ENCODE results near the gene NAA38. TPM values are rescaled to one million over a fixed set of nuclear protein-coding genes. Genes with fewer than 3 reads are reported as not detected.

The NAA38 gene
- total RNA-seq, 1 experiment from 2014 or later = 103 TPM

- no peaks in the 10 kb centered on the region for H4K20me1 ChIP-seq (ENCODE audit: insufficient read depth)
- POLR2A ChIA-PET = interaction anchor here (1.4 to 3.7 kb wide), 5 partner anchors 8 to 157 kb away, joined by 5 to 45 read pairs (median 7); partner anchors contain the start of genes CYB5D1, KDM6B, NAA38 and TP53
- H3K79me2 ChIP-seq (ENCODE audit: insufficient read depth, low read length) = peaks cover 61% of the 10 kb centered on the region
These were observed 13.6 kb downstream of the NAA38 start for GRCh38 chr17:7843536-7844291.

More at GRCh38 chr17:7843536-7844291, 13.6 kb downstream of the NAA38 start:
- TF ChIP-seq EZH2 (IDR thresholded peaks at IDR 0.05) (no peak), EGR1 (IDR thresholded peaks at IDR 0.05; ENCODE audit: low read depth) (no peak), FOSL1 (IDR thresholded peaks at IDR 0.05; ENCODE audit: low read depth) (no peak), ZBTB33 (IDR thresholded peaks at IDR 0.05; ENCODE audit: extremely low read depth, insufficient replicate concordance, low read length) (peak; percentile 6), POLR2A (IDR thresholded peaks at IDR 0.05; ENCODE audit: borderline replicate concordance, extremely low read depth, insufficient read depth, insufficient read length) (no peak), YY1 (IDR thresholded peaks at IDR 0.05; ENCODE audit: extremely low read depth, insufficient replicate concordance, low read depth, low read length) (no peak), JUND (IDR thresholded peaks at IDR 0.05) (no peak), ELF1 (IDR thresholded peaks at IDR 0.05; ENCODE audit: borderline replicate concordance, low read depth) (no peak), TCF7L2 (IDR thresholded peaks at IDR 0.05; ENCODE audit: borderline replicate concordance, extremely low read depth, insufficient read depth, insufficient read length) (peak; percentile 85), ZNF274 (IDR thresholded peaks at IDR 0.05; ENCODE audit: low read depth, low read length) (no peak), SIN3A (IDR thresholded peaks at IDR 0.05; ENCODE audit: low read depth) (no peak), POLR2AphosphoS5 (IDR thresholded peaks at IDR 0.05; ENCODE audit: low read depth, low read length) (no peak; the same call in 1 of the 2 replicates), CEBPB (IDR thresholded peaks at IDR 0.05; ENCODE audit: low read depth) (no peak), CBX3 (IDR thresholded peaks at IDR 0.05; ENCODE audit: low read depth) (no peak)
- ChIA-PET RAD21 (ENCODE audit: low non-redundant PET in 1 of 2, low total read pairs in 2 of 2, uncharacterized antibody in 2 of 2, unreplicated experiment in 2 of 2) (interaction anchor here in 1 of 2 experiments (1.9 kb wide), 1 partner anchor 19 kb away, joined by 4 read pairs; no protein-coding TSS in a partner anchor), CTCF (interaction anchor here (0.9 to 2.5 kb wide), 2 partner anchors 19 to 100 kb away, joined by 3 to 8 read pairs; no protein-coding TSS in a partner anchor)
- peak overlapping the region; percentile 99 for H3K4me2 ChIP-seq (ENCODE audit: low read length)
- H3K27me3 ChIP-seq (ENCODE audit: insufficient read depth, low read length) = no peaks in the 10 kb centered on the region
- ATAC-seq (peak; percentile 38), DNase-seq (ENCODE audit: low read depth, low spot score) (no peak)
- no peak overlapping the region for H2AFZ ChIP-seq (ENCODE audit: low read depth, low read length, poor library complexity, severe bottlenecking)
- peak overlapping the region; percentile 92 to 94 for H3K4me3 ChIP-seq (replicated peaks in 1 of 2; ENCODE audit: low read depth in 1 of 2, low read length in 2 of 2)
- no peaks in the 10 kb centered on the region for H3K9me2 ChIP-seq (ENCODE audit: insufficient read depth)
- H3K4me1 ChIP-seq (ENCODE audit: control insufficient read depth in 1 of 2, insufficient read depth in 2 of 2, low read length in 2 of 2) = peaks cover 30 to 42% of the 10 kb centered on the region in 2 experiments
- peak overlapping the region; percentile 97 for H3K27ac ChIP-seq (ENCODE audit: low read depth, low read length)
- peak overlapping the region; percentile 99 for H3K9ac ChIP-seq (ENCODE audit: low read length)
- H3K9me3 ChIP-seq (ENCODE audit: control insufficient read depth in 1 of 2, insufficient read depth in 1 of 2, low read depth in 1 of 2, low read length in 2 of 2) = no peaks in the 10 kb centered on the region
- H3K36me3 ChIP-seq (ENCODE audit: control insufficient read depth in 1 of 2, insufficient read depth in 2 of 2, low read length in 2 of 2) = peaks cover 0 to 21% of the 10 kb centered on the region in 2 experiments; a peak in 3 of 4 replicates
- intact Hi-C loops (cut with micrococcal nuclease) = loop anchor here (1.0 to 5.0 kb wide), 2 partner anchors 8 to 101 kb away; no protein-coding TSS in a partner anchor
- TSS peak; percentile 16 for BruUV-seq (replicated peaks)

Data from HCT116 (cell line).